Measurements from ENCODE around the gene SDK1.
"Not testable (repeated sequence)": the region's sequence is repeated elsewhere in the genome, so short reads cannot be mapped to it uniquely, and the experiment has no call there.

SDK1 gene

DNA sequence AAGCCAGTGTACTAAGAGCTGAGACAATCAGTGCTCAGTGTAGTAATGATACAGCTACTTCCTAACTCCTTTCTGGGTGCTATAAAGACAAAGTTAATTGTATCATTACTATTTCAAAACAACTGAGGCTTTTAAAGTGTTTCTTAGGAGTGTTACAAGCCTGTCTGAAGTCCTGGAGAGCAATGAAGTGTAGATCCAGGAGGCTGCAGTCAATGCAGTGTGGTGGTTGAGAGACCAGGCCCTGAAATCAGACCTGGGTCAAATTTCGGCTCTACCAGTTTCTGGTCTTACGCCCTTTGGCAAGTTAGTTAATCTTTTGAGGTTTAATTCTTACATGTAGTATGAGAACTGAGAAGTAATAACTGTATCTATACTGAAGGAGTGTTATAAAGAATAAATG is 387.0 kb downstream of the SDK1 start:
- no peak for DNase-seq

DNA sequence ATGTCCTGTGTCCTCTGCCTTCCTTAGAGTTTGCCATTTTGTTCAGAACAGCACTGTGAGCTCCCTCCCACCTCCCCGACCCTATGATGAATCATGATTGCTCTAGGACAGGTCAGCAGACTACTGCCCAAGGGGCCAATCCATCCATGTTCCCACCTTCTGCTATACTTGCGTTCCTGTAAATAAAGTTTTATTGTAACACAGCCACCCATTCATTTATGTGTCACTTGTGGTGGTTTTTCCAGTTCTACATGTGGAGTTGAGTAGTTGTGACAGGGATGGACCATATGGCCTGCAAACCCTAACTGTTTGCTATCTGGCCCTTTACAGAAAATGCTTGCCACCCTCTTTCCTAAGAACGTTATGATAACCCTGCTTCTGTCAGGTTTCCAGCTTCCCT is 387.8 kb downstream of the SDK1 start:
- no peak for DNase-seq

DNA sequence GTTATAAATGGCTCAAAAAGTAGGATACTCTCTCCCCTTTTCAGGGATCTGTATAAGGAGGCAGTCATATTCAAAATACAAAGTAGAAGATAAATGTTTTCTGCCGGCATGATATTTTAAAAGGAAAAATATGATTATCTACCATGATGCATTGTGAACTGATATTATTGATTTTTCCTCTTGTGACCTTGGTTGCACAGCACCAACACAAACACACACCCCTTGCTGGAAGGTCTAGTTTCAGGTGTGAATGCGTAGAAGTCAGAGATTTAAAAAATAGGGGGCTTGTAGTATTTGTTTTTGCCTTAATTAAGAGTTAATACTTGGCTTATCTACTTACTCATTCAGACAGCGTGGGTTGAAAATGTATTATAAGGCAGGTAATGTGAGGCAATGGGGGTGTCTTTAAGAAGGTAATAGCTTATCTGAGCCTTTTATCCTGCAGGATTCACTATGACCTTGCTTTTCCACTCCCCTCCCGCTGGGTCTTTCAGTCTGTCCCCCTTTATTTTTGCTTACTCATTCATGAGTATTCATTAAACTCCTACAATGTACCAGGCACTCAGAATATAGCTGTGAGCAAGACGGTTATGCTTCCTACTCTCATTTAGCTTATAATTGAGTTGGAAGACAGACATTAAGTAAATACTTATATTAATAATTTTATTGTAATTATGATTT is 390.6 kb downstream of the SDK1 start:
- no peak for DNase-seq

DNA sequence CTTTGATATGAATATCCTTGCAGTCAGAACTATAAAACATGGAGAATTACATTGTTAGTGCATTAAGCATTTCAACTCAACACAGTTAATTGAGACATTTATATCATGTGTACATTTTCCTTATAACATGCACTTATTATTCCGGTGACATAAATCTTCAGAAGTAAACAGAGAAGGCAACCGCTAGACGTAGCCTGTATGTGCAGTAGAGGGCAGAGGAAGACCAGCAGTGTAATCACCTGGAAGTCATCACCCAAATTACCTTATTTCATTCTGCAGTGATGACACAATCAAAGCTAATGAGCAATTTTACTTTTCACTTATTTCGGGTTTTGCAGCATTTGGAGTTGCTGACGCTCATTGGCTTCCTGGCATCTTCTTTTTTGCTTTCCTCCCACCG is 394.6 kb downstream of the SDK1 start:
- no peak for DNase-seq

DNA sequence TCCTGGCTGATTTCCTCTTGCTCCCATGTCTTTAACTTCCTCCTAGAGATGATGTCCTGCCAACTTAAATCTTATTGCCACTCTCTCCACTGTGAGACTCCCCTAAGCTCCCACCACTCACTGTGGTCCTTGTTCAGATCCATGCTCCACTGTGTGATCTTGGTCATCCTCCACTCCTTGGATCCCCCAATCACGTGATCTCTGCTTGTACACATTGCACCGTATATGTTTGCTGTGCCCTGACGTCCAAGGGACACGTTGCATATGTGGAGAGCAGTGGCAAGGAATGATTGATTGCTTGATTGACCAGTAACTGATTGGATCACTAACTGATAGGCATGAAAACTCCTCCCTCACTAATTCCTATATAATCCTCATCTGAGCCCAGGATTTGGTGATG is 395.1 kb downstream of the SDK1 start:
- no peak for DNase-seq

DNA sequence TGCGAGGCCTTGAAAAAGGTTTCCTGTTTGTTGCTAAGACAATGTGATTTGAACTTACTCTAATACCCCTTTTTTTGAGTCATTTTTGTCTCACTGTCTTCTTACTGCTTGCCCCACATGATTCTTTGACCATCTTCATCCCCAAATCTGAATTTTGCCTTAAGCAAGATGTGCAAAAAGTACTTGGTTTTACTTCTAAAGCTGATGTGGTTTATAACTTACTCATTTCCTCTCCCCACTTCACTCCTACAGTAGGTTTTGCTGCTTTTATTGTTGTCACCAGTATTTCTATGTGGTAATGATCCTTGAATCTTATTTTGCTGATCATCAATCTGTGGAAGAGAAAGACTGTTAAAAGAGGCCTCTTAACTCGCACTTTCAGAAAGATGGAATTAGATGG is 396.4 kb downstream of the SDK1 start:
- no peak for DNase-seq

DNA sequence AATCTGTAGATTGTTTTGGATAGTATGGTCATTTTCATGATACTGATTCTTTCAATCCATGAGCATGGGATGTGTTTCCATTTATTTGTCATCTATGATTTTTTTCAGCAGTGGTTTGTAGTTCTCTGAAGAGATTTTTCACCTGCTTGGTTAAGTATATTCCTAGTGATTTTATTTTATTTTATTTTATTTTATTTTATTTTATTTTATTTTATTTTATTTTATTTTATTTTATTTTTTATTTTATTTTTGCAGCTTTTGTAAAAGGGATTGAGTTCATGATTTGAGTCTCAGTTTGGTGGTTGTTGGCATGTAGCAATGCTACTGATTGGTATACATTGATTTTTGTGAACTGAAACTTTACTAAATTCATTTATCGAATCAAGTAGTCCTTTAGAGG is 404.2 kb downstream of the SDK1 start:
- no peak for DNase-seq

DNA sequence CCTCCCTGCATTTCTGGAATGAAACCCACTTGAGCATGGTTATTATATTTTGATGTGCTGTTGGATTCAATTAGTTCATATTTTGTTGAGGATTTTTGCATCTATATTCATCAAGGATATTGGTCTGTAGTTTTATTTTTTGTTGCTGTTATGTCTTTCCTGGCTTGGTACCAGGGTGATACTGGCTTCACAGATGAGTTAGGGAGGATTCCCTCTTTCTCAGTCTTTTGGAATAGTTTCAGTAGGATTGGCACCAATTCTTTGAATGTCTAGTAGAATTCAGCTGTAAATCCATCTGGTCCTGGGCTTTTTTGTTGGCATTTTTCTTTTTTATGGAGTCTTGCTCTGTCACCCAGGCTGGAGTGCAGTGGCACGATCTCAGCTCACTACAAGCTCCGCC is 405.0 kb downstream of the SDK1 start:
- DNase-seq, result not testable (repeated sequence)

DNA sequence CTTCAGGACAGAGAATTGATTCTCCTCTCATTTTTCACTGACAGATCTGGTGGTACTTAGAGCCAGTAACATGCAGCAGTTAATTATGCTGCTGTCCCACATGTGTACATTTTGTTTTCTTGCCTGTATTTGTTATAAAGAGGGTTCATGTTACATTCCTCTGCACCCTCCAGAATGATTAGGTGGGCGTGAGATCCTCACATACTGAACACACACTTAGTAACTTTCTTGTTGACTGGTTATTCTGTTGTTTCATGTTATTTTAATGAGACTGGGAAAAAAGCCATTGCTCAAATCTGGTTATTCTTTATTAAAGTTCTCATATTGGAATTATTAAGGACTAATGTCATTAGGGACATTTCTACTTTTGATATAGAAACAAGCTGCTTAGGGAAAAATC is 409.1 kb downstream of the SDK1 start:
- no peak for DNase-seq

DNA sequence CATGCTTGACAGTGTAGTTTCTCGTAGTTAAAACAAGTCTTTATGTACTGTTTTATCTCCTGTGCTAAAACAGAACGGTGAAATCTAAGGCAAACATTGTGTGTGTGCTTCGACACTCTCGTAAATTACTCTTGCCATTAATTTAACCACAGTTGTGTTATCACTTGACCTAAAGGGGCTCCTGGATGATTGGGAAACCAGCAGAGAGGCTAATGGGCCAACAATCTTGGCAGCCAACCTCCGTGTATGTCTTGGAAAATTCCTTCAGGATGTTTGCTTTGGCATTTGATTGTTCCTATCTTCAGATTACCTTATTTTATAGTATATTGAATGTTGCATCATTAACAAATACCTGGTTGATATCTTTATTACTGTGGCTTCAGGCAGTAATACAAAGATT is 409.5 kb downstream of the SDK1 start:
- no peak for DNase-seq

DNA sequence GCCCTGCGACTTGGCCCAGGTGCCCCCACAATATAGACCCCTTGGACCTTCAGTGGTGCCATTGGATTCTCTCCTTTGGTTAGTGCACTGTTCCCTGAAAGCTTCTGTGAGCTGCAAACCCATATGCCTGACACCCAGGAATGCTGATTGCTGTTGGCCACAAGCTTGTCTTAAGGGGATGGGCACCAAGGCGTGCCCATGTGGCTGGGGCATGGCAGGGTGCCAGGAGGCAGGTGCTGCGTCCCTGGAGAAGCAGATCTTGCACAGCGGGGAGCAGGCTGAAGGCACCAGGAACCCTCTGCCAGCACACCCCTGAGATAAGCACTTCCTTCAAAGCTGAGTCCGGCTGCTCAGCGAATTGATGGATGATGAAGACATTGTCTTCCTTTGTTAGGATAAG is 411.8 kb downstream of the SDK1 start:
- no peak for DNase-seq

DNA sequence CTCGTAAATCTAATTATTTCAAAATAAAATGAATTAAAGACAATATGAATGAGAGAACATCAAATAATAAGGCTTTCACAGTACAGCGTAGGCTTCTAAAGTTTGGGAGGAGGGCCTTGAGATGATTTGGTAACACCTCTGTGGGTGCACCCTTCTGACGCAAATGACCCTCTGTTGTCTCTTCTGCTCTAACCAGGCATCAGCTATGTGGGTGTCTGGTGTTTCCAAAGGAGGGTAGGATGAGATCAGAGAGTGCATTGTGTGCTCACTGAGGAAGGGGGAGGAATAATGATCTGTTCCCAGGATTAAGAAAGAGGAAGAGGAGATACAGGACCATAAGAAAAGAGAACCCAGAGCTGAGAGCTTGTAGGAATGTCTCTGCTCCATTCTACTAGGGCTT is 420.4 kb downstream of the SDK1 start:
- DNase-seq, result no peak

DNA sequence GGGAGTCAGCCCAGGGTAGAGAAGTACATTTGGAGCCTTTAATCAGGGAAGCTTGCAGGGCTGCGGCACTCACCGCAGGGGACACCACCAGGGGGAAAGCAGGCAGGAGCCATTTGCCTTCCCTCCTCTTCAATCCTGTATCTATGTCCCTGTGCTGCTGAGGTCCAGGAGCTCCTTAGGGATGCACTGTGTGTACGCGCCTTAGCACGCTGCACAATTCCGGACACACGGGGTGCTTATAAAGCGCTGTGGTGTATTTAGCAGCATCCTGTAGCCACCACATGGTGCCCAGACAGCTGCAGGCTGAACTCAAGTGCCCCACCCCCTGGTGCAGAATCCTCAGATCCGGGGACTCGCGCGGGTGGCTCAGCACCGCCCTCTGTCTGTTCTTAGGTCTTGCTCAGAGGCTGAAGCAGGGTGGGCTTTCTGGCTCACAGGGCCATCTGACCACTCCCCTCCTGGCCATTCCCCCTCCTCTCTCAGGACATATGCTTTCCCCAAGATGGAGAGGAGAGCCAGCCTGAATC is 421.4 kb downstream of the SDK1 start:
- DNase-seq, result no peak

DNA sequence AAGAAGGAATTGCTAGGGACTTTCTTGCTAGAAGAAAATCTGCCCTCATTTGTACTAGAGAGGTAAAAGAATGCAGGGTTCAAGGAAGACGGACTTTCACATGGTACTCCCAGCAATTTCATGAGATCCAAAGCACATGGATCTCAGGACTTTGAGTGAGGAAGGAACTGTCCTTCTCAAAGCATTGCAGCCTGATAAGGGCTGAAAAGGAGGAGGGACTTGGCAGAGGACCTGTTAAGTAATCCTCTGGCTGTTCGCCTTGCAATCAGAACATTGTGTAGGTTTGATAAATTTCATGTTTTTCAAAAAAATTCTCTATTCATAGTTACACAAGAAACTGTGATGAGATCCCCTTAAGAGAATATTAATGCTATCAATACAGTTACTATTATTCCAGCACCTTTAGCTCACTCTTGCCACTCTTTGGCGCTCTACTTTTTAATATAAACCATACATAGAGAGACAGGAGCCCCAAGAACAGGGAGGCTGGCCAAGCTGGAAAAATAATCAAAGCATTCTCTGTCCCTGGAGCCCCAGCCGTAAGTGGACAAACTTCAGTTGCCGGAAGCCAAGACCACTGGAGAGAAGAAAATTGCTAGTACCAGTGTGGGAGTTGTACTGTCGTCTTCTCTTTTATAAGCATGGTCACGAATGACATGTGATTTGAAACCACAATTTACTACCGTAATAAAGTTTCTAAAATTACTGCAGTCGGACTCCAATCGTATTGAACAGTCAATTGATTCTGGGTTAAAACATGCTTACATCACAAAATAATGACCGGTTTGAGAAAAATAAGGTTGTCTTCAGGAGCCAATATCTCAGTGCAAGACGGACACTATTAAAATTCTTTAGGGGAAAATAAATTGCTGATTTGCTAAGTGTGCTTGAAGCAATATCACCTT is 424.4 kb downstream of the SDK1 start:
- DNase-seq, result no peak

DNA sequence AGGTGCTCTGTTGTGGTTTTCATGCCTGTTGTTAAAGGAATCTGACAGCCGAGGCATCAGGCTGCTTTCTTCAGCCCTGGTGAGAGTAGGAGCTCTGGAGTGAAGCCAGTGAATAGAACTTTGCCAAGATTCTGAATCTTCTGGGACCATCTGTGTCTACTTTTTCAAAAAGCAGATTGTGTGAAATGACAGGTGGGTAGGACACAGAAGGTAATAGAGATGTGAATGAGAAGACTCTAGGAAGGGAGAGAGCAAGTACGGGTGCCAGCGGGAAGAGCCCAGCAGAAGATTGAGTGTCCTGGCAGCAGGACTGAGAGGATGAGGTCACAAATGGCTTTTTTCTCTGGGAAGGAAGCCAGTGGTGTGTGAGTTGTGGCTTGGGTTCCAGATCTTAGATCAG is 429.2 kb downstream of the SDK1 start:
- no peak for DNase-seq

DNA sequence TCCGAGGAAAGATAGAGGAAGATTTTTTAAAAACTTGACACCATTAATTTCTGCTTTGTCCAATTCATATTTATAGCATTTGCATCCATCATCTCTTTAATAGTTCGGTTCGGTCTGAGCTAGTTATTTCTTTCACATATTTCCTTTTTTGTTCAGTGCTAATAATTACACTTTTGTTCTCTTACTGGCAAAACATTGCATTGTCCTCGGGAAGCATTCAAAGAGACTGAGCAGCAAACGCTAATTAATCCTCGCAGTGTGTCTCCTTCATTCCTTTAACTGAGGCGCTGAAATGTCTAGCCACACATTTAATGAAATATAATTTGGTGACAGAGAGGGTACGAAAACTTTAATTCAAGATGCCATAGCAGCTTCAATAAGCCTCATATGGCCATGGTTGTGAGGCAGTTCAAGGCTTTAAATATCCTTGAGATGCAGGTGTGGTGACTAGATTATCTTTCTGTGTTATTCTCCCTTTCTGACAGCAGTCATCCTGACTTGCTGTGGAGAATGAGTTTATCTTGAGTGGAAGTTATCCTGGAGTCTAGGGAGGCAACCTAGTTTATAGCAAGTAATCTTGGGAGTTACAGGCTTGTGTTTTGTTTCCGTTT is 431.4 kb downstream of the SDK1 start:
- no peak for DNase-seq

DNA sequence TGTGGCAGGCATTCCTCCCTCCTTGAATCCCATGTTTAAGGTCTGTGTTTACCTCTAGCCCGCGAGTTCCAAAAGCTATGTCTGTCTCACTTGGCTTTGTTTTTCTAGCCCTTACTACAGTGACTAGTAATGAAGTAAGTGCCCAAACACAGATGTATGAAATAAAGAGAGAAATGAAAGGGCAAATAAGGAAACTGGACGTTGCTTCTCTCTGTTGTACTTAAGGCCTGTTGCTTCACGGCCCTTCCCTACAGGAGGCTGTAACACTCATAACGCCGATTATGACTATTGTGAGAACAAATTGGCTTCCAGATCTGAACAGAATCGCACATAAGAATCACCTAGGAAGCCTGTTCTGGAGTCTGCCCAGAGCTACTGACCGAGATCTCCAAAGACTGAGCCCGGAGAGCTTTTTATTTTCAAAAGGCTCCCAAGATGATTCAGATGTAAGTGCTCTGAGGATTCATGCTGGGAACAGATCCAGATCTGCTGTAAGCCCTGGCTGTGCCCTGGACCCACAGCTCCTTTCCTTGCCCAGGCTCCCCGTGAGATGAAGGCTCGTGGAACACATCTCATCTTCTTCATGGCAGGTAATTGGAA is 432.6 kb downstream of the SDK1 start:
- DNase-seq, result no peak

DNA sequence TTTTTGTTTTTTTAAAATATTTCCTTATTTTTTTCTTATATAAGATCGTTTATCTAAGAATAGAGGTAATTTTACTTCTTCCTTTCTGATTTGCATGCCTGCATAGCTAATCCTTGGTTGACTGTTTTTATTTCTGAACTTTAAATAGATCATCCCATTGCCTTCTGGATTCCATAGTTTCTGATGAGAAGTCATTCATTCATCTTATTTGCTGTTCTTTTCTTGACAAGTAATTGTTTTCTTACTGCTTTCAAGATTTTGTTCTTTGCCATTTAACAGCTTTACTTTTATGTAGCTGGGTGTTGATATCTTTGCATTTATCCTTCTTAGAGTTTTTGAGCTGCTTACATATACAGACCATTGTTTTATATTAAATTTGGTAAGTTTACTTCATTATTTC is 437.9 kb downstream of the SDK1 start:
- no peak for DNase-seq

DNA sequence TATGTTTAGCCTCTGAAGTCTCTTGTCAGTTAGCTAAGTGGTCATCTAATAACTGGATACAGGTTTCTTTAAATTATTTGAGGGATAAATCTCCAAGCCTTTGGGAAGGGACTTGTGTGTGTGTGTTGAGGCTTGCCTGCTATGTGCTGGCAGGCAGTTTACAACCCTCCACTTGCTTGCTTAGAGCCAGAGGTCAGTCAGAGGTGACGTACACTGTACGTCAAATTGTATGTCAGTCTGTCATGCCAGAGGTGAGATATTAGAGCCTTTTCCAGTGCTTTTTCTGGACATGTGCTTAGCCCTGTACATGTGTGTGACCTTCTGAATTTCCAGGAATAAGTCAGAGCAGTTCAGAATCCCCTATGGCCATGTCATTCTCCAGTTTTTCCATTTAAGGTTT is 438.9 kb downstream of the SDK1 start:
- DNase-seq, result no peak

DNA sequence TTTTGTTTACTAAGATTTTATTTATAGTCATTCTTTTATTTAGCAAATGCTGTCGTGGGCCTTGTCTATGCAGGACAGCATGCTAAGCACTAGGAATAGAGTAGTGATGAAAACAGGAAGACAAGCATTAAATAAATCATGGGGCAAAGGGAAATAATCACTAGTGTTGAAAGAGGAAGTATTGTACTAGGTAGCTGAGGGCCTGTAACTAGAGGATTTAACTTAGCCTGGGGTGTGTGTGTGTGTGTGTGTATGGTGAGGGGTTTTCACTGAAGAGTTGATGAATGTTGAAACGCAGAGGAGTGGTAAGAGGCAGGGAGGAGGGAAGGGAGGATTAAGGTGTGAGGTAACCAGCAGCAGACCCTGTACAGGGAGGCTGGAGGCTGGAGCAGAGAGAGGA is 446.4 kb downstream of the SDK1 start:
- no peak for DNase-seq

DNA sequence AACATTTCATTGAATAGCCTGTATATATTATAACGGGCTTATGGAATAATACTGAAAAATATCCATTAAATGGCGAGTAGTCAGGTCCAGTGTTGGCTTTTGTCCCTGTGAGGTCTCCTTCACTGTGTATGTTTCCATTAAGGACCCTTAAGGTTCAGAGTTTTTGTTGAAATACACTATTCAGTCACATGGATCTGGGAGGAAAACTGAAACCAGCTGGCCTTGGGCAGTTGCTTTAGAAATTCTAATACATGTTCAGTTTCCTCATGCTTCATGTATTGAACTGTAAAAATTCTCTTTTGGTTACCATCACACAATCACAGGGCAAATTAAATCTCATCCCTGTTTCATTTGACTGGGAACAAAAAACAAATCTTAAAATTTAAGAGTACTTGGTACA is 447.3 kb downstream of the SDK1 start:
- no peak for DNase-seq

DNA sequence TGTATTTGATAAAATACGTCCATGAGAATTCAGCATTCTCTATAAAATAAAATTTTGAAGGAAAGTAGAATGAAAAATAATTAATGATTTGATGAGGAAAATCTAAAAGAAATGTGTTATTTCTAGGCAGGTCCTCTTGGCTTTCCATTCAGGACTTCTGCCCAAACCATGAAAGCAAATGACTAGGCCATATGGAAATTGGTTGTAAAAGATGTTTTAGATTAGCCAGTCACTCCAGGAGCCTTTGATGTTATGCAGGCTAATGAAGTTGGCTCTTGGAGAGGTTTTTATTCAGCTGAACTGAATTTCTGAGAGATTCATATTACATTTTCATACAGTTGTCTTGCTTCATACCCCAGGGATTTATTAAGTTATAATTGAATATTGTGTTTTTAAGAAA is 452.8 kb downstream of the SDK1 start:
- DNase-seq, result no peak
